Activated CD8-positive, alpha-beta memory T cell treated with anti-CD3 and anti-CD28 coated beads, Interleukin-2, amount 50 U/mL, for 24 hours (primary cell): ENCODE results near the gene TRPV4.

ENCODE experiments used
- DNase-seq: peaks from one replicate; pipeline ENCODE4 v3.0.0-alpha.2; 2020; ENCODE audit errors: extremely low read depth

The TRPV4 gene

GRCh38 chr12:109828754-109829511 lies 4.3 kb downstream of the TRPV4 start:
- DNase-seq = no peak

- DNase-seq = no peak
Measured at GRCh38 chr12:109827566-109828550, 5.3 kb downstream of the TRPV4 start.

- DNase-seq = no peak
Measured at GRCh38 chr12:109827080-109827479, 6.1 kb downstream of the TRPV4 start.

GRCh38 chr12:109824731-109825130 lies 8.5 kb downstream of the TRPV4 start:
- no peak for DNase-seq

GRCh38 chr12:109822951-109823411 lies 10.2 kb downstream of the TRPV4 start:
- no peak for DNase-seq

- no peak for DNase-seq
Measured at GRCh38 chr12:109822416-109822815, 10.8 kb downstream of the TRPV4 start.

- DNase-seq = no peak
Measured at GRCh38 chr12:109821968-109822367, 11.2 kb downstream of the TRPV4 start.

- DNase-seq = no peak
Measured at GRCh38 chr12:109820816-109821381, 12.3 kb downstream of the TRPV4 start.

GRCh38 chr12:109818905-109819500 lies 14.2 kb downstream of the TRPV4 start:
- DNase-seq = no peak

GRCh38 chr12:109818253-109818652 lies 14.9 kb downstream of the TRPV4 start:
- no peak for DNase-seq

GRCh38 chr12:109817627-109818231 lies 15.5 kb downstream of the TRPV4 start:
- no peak for DNase-seq

- no peak for DNase-seq
Measured at GRCh38 chr12:109816870-109817269, 16.3 kb downstream of the TRPV4 start.

GRCh38 chr12:109815757-109816617 lies 17.2 kb downstream of the TRPV4 start:
- DNase-seq = no peak

GRCh38 chr12:109815225-109815624 lies 18.0 kb downstream of the TRPV4 start:
- no peak for DNase-seq

- no peak for DNase-seq
Measured at GRCh38 chr12:109814600-109815150, 18.5 kb downstream of the TRPV4 start.

GRCh38 chr12:109813810-109814416 lies 19.3 kb downstream of the TRPV4 start:
- no peak for DNase-seq

- no peak for DNase-seq
Measured at GRCh38 chr12:109811624-109811995, 21.6 kb downstream of the TRPV4 start.

GRCh38 chr12:109810954-109811623 lies 22.1 kb downstream of the TRPV4 start:
- DNase-seq = no peak
